ENCODE measurements around the gene HK3. TPM values are rescaled to one million over a fixed set of nuclear protein-coding genes. Genes with fewer than 3 reads are reported as not detected.

The HK3 gene
- not detected in 2 replicates for total RNA-seq (2014; rRNA removed; shearing (Covaris generic))

GRCh38 chr5:176899296-176899891 is at the start of gene HK3:
Gene HK3, minus strand, starts transcription at chr5:176899346. Its CDS starts 3,187 bp downstream, at chr5:176896159.

Other genes with a start within 250 kb of the HK3 start
- gene UNC5A, start 88.8 kb downstream of the HK3 start, total RNA-seq (2014; rRNA removed; shearing (Covaris generic)), result not detected in 2 replicates
- 22.9 and 31.4 TPM in 2 replicates for gene UIMC1, start 107.4 kb upstream of the HK3 start, total RNA-seq (2014; rRNA removed; shearing (Covaris generic))
- gene ZNF346, start 123.3 kb upstream of the HK3 start, total RNA-seq (2014; rRNA removed; shearing (Covaris generic)), result 24.4 and 28.8 TPM in 2 replicates
- gene FGFR4, start 187.6 kb upstream of the HK3 start, total RNA-seq (2014; rRNA removed; shearing (Covaris generic)), result 9.3 and 10.5 TPM in 2 replicates
- 49.3 and 60.0 TPM in 2 replicates for gene NSD1, start 234.4 kb upstream of the HK3 start, total RNA-seq (2014; rRNA removed; shearing (Covaris generic))